GM21390 (cell line): ENCODE measurements around the gene C22orf39.
"Not testable (repeated sequence)": the region's sequence is repeated elsewhere in the genome, so short reads cannot be mapped to it uniquely, and the experiment has no call there.

Source experiments
- ATAC-seq: cut with Tn5 transposase; IDR thresholded peaks from one replicate; pipeline ENCODE4 v1.9.1; 2021; ENCODE audit not compliant: unreplicated experiment

The C22orf39 gene

DNA sequence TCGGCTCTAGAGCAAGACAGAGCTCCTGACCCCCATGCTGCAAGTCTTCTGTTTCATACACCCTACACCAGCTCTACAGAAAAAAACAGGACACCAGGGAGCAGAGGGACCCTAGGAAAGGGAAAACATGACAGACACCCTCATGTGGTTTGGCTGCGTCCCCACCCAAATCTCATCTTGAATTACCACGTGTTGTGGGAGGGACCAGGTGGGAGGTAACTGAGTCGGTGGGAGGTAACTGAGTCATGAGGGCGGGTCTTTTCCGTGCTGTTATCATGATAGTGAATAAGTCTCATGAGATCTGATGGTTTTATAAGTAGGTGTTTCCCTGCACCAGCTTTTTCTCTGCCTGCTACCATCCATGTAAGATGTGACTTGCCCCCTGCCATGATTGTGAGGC is 6.6 kb upstream of the C22orf39 start:
- ATAC-seq, result no peak

DNA sequence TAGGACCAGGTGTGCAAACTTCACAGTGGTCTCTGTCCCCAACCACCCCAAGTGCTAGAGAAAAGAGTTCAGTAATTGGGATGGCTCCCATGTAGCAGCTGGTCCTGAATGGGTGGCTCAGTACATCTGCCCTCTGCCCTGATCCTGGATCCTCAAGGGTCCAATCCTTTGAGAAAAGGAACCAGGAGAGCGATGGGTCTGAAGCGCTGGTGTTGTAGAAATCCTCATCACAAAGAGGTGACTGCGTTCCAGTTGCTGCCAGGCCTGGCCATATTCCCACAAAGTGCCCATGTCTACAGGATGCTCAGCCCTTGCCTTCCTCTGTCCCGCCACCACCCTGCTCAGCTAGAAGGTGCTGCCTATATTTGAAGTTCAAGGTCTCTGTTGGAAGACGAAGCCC is 6.2 kb upstream of the C22orf39 start:
- no peak for ATAC-seq

DNA sequence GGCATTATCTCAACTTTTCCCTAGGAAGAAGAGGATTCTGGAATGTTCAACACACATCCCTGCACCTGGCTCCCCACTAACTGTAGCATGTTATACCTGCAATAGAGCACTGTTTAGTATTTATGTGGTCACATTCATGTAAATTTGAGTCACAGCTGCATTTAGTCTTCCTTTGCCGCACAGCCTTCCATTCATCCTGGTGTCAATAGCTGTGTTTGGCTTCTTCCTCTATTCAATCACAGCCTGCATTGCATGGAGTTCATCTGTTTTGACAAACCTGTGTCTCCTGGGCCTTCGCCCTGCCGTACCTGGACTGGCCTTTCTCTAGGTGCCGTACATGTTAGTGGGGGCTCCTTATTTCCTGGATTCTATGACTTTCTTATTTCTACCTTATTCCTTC is 4.1 kb upstream of the C22orf39 start:
- ATAC-seq, result no peak

DNA sequence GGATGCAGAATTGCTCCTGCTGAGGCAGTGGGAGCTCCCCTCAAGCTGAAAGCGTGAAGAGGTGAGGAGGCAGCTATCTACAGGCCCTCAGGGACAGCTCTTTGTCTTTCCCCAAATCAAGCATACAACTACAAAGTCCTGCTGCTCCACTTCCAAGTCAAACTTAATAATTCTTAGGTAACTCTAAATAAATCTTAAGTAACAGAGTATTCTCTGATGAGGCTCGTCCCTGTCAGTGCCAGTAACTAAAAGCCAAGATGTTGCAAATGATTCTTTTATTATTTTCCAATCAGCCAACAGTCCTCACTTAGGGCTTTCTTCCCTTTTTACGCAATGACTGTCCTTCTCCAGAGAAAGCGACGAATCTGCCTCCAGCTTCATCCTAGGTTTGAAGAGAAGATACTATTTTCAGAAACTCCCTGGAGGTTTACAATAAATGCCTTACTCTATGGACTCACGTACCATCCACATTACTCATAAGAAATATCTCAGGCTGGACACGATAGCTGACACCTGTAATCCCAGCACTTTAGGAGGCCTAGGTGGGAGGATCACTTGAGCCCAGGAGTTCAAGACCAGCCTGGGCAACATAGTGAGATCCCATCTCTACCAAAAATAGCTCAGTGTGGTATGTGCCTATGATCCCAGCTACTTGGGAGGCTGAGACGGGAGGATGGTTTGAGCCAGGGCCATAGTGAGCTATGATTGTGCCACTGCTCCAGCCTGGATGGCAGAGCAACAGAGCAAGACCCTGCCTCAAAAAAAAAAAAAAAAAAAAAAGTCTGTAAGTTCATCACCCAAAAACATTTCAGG is 3.1 kb upstream of the C22orf39 start:
- ATAC-seq, result no peak

- no peak for ATAC-seq
Measured at GRCh38 chr22:19449422-19449767, 1.9 kb upstream of the C22orf39 start.

DNA sequence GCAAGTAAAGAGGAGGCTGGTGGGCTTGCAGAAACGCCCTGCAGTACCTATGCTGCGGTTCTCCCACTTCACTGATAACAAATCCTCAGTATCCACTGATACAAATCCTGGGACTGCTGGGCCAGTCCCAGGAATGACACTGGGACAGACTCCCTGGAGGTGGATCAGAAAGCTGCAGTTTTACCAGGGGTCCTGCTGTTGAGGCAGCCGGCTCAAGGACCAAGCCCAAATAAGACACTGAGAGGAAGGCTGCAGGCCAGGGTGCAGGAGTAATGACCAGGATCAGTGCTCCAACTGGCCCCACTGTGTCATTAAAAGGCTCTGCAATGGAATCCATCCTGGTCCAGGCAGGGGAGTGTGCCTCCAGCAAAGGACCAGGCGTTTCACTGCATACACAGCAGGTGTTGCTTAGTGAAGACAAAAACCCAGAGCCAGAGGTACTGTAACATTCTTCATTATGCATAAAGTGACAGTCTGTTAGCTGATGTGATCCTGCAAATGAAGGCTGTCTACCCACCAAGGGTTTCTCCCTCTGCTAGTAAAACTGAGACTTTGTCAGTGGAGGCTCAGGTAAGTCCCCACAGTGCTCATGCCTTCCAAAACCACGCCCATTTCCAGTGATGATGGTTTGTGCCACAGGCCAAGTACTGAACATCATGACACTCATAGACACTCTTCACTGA is 1.4 kb upstream of the C22orf39 start:
- ATAC-seq, result no peak

DNA sequence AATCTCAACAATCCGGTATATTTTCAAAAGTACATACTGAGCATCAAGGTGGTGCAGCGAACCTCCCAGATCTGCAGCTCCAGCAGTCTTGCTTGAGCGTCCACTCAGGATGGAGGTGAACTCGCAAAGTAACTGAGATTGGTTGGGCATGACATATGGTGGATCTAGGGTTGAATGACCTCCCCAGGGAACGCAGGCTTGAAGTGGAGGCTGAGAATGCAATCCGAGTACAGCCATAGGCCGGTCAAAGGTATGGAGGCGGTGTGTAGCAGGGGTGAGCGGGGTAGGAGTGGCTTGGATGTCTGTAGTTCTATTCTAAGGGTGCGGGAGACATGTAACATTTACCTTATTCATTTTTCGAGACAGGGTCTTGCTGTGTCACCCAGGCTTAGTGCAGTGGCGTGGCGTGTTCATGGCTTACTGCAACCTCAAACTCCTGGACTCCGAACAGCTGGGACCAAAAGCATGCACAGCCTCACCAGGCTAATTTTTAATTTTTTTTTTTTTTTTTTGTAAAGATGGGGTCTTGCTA is 631 bp upstream of the C22orf39 start:
- peak; percentile 35 for ATAC-seq

GRCh38 chr22:19446603-19447329 is 745 bp downstream of the C22orf39 start:
- no peak for ATAC-seq

GRCh38 chr22:19445279-19445982 is 2.1 kb downstream of the C22orf39 start:
- ATAC-seq, result not testable (repeated sequence)

DNA sequence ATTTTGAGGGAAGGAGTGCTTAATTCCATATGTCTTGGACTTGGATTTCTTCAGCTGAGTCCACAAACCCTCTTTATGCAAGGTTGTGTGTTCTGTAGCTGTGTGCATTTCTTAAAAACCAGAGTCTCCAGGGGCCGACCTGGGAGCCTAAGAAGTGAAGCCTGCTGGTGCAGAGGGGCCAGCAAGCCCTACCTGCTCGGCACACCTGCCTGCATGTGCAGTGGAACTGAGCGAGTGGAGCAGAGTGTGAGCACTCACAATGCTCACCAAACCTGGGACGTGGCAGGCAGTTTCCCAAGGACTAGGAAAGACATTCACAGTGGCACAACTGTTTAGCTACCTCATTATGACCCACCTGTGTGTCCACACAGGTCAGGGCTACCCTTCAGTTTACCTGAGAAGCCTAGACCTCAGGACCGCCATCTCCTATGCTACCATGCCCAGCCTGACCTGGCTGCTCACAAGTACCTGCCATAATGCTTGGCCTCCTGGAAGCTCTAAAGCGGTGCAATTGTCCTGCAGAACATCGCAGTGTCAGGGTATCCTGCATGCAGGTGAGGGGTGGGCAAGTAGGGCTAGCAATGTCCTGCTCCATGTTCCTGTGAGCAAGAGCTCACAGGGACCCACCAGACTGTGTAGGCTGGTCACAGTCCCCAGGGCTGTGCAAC is 3.8 kb downstream of the C22orf39 start:
- no peak for ATAC-seq

GRCh38 chr22:19442166-19442565 is 5.3 kb downstream of the C22orf39 start:
- ATAC-seq, result no peak

GRCh38 chr22:19440411-19441195 is 6.9 kb downstream of the C22orf39 start:
- ATAC-seq, result no peak

GRCh38 chr22:19438298-19438697 is 9.2 kb downstream of the C22orf39 start:
- no peak for ATAC-seq

DNA sequence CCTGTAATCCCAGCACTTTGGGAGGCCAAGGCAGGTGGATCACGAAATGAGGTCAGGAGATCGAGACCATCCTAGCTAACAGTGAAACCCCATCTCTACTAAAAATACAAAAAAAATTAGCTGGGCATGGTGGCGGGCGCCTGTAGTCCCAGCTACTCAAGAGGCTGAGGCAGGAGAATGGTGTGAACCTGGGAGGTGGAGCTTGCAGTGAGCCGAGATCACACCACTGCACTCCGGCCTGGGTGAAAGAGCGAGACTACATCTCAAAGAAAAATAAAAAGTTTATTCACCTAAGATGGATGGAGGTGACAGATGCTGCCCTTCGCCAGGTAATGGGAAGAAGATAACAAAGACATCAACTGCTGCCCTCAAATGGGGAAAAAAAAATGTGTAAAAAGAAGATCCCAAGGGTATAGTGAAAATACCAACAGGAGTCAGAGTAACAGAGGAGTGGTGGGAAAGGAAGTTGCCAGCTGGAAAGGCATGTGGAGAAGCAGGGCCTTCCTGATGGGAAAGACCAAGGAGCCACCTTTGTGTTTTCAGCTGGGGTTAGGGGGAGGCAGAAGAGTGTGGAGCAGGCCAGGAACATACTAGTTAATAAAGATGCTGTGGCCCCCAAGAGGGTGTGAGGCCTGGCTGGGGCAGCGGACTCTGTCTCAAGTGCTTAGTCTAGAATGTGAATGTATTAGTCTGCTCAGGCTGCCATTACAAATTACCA is 10.9 kb downstream of the C22orf39 start:
- ATAC-seq, result not testable (repeated sequence)

DNA sequence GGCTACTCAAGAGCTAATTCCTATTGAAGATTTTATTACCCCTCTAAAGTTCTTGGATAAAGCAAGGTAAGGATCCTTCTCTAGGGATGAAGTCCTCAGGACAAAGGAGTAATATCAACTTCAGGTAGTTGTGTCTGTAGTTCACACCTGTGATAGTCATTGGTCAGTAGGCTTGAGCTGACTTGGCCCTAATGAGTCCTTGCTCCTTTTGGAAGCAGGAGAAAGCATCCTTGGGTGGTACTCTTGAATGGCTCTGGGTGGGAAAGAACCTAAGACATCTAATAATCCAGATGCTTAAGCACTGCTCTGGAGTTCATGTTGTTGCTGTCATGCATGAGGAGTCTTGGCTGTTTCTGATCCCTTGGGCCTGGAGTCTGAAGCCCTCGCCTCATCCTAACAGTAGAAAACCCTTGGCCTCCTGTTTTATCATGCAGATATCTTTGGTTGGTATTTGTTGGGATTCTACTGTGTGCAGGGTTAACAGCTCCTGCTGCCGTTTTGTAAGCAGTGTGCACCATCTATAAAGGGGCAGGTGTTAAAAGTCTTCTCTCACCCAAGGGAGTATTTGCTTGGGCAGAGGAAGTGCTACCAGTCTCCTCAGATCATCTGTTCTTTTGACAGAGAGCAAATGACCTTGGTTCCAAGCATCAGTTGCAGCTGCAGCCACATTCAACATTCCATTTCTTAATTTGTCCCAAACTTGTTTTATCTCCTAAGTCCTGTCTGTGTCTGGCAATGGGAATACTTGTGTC is 12.5 kb downstream of the C22orf39 start:
- ATAC-seq, result no peak

DNA sequence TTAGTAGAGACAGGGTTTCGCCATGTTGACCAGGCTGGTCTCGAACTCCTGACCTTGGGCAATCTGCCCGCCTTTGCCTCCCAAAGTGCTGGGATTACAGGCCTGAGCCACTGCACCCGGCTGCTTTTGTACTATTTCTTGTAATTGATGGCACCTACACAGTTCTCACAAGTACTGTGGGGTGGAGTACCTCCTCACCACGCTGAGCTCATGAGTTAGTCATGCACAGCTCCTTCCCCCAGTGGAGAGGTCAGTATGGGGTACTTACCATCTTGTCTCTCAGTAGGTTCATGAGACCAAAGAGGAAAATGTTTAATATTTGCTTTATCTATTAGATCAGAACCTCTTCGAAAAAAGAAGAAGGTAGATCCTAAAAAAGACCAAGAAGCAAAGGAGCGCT is 13.1 kb downstream of the C22orf39 start:
- no peak for ATAC-seq

GRCh38 chr22:19432133-19432851 is 15.2 kb downstream of the C22orf39 start, which contains the start of gene MRPL40:
MRPL40 (plus strand) TSS chr22:19432545; CDS start chr22:19432555, 10 bp downstream.
- ATAC-seq, result peak; percentile 77
